GM03348 (cell line): Measurements from ENCODE around the gene HYAL1.

Experiments used
- DNase-seq: peaks from one replicate; pipeline ENCODE4 v3.0.0; 2012; ENCODE audit warnings: low spot score

The HYAL1 gene

GRCh38 chr3:50334339-50335075 lies 31.1 kb upstream of the HYAL1 start:
- no peak for DNase-seq

GRCh38 chr3:50333744-50334328 lies 30.5 kb upstream of the HYAL1 start:
- DNase-seq = peak; percentile 49

GRCh38 chr3:50331364-50331907 lies 28.1 kb upstream of the HYAL1 start:
- no peak for DNase-seq

- DNase-seq = no peak
Observed at GRCh38 chr3:50330330-50330729, 27.0 kb upstream of the HYAL1 start.

GRCh38 chr3:50327943-50328691 lies 24.7 kb upstream of the HYAL1 start, which contains the start of gene TUSC2:
TSS of gene TUSC2 (minus strand) at chr3:50328223. CDS start at chr3:50328099, 124 bp downstream.
- DNase-seq = peak; percentile 97

DNA sequence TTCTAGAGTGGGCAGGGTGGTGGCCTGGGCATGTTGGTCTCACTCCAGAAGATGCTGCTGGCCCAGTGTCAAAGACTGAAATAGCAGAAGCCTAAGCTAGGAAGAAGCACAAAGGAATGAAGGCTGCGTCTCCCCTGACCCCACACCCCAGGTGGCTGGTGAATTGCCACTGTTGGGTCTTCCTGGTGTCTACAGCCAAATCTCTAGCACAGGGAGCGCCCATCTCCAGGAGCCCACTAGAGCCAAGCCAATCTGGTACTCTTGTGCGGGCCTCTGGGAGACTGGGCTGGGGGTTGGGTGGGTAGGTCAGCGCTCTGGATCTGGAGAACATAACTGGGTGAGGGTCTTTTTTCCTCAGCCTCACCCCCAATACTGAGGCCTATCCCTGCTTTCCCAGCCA lies 23.8 kb upstream of the HYAL1 start:
- DNase-seq = no peak

GRCh38 chr3:50326182-50326541 lies 22.8 kb upstream of the HYAL1 start:
- no peak for DNase-seq

DNA sequence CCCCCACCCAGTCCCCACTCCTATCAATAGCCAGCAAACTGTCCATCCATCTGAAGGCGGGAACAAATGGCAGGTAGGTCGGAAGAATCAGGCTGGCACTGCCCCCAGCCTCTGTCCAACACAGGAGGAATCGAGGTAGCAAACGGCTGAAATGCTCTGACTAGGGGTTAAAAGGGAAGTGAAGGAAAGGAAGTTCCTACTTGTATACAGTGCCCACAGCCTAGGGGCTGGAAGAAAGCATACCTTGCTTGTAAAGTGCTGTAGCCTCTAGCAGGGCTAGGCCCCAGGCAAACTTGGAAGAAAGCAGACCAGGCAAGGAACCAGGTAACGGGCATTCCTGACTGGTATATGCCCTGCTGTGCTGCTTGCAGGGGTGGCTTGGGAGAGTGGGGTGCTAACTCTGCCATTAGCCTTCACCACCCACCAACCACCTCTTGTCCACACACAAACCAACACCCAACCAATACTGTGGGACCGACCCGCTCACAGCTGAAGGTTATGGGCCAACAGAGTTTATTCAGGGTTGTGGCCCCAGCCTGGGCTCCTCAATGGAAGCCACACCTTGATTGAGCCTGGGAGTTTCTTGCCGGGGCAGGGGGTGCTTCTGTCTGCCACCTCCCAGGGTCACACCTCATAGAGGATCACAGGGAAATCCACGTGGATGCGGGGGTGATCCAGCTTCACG lies 22.3 kb upstream of the HYAL1 start:
- DNase-seq = no peak

DNA sequence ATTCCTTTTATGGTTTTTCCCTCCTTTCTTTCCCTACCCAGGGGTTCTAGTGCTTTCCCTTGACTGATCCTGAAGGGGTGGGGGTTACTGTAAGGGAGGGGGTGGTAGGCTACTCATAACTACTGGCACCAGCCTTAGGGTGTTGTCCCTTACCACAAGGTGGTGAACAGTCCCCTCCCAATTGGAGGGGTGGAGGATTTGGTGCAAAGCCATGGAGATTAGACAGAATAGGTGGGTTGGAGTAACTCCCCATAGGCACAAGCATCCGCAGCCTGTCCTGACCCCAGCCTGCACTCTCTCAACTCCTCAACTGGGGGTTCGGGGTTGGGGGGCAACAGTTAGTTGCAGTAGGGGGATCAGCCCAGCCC lies 21.7 kb upstream of the HYAL1 start:
- no peak for DNase-seq

- peak; percentile 82 for DNase-seq
Observed at GRCh38 chr3:50324351-50325112, 21.2 kb upstream of the HYAL1 start.

GRCh38 chr3:50323614-50324199 lies 20.3 kb upstream of the HYAL1 start:
- DNase-seq = no peak

DNA sequence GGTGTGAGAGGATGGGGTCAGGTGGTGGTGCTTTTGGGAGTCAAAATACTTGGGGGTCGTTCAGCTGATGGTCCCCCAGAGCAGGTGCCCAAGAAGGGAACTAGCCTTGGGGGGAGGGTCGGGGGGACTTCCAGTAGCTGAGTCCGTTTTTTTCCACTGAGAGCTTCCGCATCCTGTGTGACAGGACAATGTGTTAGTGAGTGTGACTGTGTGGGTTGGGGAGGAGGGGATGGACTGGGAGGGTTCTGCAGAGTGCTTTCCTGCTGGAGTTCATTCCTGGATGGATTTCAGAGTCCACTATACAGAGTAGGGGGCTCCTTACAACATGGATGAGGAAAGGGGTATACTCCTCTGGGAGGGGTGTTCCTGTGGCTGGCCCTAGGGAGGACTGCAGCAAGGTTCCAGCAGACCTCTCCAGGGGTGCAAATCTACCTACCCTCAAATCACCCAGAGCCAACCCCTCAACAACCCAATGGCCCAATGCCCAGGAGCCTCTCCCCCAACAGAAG lies 19.8 kb upstream of the HYAL1 start:
- no peak for DNase-seq

GRCh38 chr3:50322386-50323091 lies 19.2 kb upstream of the HYAL1 start, which contains the start of gene HYAL2:
TSS of gene HYAL2 (minus strand) at chr3:50322745. CDS start at chr3:50320489, 2,256 bp downstream.
- DNase-seq = no peak

DNA sequence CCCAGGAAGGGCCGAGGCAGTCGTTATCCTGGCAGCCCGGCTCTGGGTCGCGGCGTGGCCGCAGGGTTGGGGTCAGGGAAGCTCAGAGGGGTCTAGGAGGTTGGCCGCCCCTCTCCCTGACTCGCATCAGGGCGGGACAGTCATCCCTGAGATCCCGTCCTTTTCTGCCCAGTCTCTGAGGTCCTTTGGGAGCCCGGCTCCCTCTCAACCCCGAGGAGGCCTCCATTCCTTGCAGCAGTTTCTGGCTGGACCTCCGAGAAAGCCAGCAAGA lies 18.7 kb upstream of the HYAL1 start:
- no peak for DNase-seq

DNA sequence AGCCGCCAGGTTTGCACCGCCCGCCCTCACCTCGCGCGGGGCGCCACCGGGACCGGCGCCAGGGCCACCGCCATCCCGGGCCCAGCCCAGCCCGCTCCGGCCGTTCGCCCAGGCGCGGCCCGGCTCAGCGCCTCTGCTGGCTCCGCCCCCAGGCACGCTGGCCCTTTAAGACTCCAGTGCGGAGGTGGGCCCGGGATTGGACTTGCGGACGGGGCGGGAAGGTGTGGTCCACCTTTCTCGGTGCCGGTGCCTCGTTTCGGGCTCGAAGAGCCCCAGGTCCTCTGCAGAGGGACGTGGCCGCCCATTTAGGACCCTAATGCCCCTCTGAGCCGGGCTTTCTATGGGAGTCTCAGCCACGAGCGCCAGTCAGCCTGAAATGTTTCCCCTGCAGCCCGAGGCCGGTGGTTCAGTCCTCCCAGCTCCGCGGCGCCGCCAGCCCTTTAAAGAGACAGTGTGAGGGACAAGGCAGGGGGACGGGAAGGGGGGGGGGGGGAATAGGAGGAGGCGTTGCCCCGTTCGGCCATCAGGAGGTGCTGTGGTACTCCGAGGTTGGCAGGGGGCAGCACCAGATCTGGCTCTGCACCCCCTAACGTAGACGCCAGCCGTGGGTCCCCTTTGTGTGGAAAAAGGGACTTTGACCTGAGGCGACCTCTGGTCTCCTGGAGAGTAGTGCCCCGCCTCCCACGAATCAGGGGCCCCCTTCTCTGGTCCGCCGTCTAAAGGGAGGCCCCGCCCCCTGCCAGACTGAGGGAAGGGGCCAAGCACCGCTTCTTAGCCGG lies 18.2 kb upstream of the HYAL1 start:
- peak; percentile 94 for DNase-seq

DNA sequence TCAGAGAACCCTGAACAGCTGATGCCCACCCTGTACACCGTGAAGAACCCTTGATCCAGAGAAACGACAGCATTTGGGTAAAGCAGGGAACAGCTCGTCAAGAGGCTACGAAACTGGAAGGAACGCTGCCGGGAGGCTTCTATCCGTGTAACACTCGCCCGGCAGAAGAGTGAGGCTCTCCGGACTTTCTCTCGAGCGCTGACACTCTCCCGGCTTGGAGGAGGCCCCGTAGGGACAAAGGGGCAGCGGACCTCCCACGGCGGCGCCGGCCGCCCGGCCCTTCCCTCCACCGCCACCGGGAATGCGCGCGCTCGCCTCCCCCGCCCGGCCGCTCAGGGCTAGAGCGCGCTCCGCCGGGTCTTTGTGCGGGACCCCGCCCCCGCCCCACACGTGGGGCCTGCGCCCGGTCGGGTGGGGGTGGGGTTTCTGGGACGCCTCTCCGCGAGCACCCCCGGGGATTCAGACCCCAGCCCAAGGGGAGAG lies 17.5 kb upstream of the HYAL1 start:
- peak; percentile 92 for DNase-seq

- no peak for DNase-seq
Observed at GRCh38 chr3:50319894-50320625, 16.7 kb upstream of the HYAL1 start.

DNA sequence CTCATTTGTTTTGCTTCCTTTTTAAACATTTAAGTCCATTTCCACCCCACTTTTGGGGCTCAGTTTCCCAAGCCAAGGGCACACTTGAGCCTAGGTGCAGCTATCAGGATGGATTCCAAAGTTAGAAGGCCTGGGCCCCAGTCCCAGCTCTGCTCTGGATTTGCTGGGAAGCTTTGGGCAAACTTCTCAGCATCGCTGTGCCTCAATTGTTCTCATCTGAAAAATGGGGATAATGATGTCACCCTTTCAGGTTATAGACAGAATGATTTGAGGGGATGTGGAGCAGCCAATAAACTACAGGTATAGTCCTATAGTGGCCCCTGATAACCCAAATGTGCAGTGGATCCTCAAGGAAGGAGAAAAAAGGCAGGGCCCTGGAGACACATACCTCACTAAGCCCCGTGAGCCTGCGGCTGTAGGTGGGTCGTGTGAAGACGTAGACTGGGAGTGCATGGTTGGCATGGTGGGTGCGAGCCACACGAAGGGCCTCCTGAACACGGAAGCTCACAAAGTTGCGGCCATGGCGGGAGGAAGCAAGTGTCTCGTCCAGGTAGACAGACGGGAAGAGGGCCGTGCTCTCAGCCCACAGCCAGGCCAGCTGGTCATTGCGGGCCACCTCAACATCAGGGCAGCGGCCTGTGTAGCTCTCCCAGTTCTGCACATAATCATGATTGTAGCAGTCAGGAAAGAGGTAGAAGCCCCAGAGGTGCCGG lies 16.0 kb upstream of the HYAL1 start:
- DNase-seq = no peak
